Measurements from ENCODE around the gene FOXN3. TPM values are rescaled to one million over a fixed set of nuclear protein-coding genes. Genes with fewer than 3 reads are reported as not detected.

Gene FOXN3
- total RNA-seq, 4 donors from 2014 or later, result 66.1 to 130 (median 109) TPM

DNA sequence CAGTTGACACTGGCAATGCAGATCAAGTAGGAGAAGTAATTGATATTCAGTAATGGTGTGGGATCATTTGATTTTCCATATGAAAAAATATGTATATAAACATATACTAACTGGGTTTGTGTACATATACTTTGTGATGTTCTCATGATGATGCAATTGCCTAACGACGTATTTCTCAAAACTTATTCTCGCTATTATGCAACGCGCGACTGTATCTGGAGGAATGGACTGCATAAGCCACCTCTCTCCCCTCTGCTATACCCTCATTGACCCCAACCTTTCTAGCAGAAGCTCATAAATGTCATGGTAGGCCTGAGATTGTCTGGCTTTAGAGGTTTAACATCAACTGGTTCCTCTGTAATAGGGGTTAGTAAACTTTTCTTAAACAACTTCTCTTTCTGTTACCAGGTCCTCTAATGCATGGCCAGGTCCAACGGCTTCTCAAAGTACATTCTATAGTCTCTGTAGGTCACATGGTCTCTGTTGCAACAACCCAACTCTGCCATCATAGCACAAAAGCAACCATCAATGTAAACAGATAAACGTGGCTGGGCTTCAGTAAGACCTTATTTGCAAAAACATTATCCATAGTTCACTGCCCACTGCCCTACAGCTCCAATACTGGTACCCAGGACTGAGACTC is 59.3 kb downstream of the FOXN3 start:
- intact Hi-C loops (cut with DNase I; ENCODE audit: low total_unique reads) (loop anchor here (10.0 kb wide), 1 partner anchor 47 kb away; no protein-coding TSS in a partner anchor), in situ Hi-C loops (cut with MboI; ENCODE audit: low pct_ligation_motif_present in 1 of 4, low pct_unique_long_range_greater_than_20kb in 1 of 4, low sequenced_read_pairs in 3 of 4) (no loop called here)
- 81 to 87% methylated on average over 7 to 8 of the region's 8 CpGs for WGBS, 2 donors (ENCODE audit: low coverage in 1 of 2)
- DNase-seq, result no peak
- no peaks in the 10 kb centered on the region for H3K27me3 ChIP-seq
- no peaks in the 10 kb centered on the region for H3K36me3 ChIP-seq
- no peak for TF ChIP-seq POLR2AphosphoS5 (IDR thresholded peaks at IDR 0.05)
- TF ChIP-seq POLR2A (IDR thresholded peaks at IDR 0.05), result no peak
- TF ChIP-seq CTCF (IDR thresholded peaks at IDR 0.05), result no peak
- TF ChIP-seq EP300 (IDR thresholded peaks at IDR 0.05; ENCODE audit: low read depth), result no peak
- H3K27ac ChIP-seq, result no peak overlapping the region
- no peak overlapping the region for H3K4me3 ChIP-seq
- H3K4me1 ChIP-seq, result peaks cover 0 to 13% (median 1%) of the 10 kb centered on the region in 4 donors
- no peaks in the 10 kb centered on the region for H3K9me3 ChIP-seq

- Histone ChIP-seq H3K36me3 (no peaks in the 10 kb centered on the region), H3K4me1 (peaks cover 0 to 19% (median 6%) of the 10 kb centered on the region in 4 donors), H3K4me3 (no peak overlapping the region), H3K27ac (no peak overlapping the region), H3K9me3 (no peaks in the 10 kb centered on the region), H3K27me3 (no peaks in the 10 kb centered on the region)
- no peak for TF ChIP-seq EP300 (IDR thresholded peaks at IDR 0.05; ENCODE audit: low read depth)
- TF ChIP-seq CTCF (IDR thresholded peaks at IDR 0.05), result no peak
- TF ChIP-seq POLR2AphosphoS5 (IDR thresholded peaks at IDR 0.05), result no peak
- TF ChIP-seq POLR2A (IDR thresholded peaks at IDR 0.05), result no peak
- 84 to 92% methylated on average over 4 to 5 of the region's 5 CpGs for WGBS, 2 donors (ENCODE audit: low coverage in 1 of 2)
- no peak for DNase-seq
- intact Hi-C loops (cut with DNase I; ENCODE audit: low total_unique reads) (loop anchor here (10.0 kb wide), 1 partner anchor 48 kb away; no protein-coding TSS in a partner anchor), in situ Hi-C loops (cut with MboI; ENCODE audit: low pct_ligation_motif_present in 1 of 4, low pct_unique_long_range_greater_than_20kb in 1 of 4, low sequenced_read_pairs in 3 of 4) (no loop called here)
Measured at GRCh38 chr14:89356927-89357326, 60.1 kb downstream of the FOXN3 start.

DNA sequence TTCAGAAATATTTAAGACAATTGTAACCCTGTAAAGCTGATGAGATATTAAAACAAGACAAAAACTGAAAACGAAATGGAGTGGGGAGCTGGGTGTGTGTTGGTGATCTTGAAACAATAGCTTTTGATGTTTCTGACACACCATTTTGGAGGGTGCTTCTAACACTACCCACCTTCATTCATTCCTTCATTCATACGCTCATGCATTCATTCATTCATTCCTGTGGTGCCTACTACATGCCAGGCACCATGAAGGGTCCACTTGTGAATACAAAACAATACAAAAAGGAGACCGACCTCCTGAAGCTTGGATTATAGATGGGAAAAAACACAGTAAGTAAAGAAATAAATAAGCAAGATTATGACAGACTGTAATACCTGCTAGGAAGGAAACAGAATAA is 60.5 kb downstream of the FOXN3 start:
- intact Hi-C loops (cut with DNase I; ENCODE audit: low total_unique reads), result loop anchor here (10.0 kb wide), 1 partner anchor 48 kb away; no protein-coding TSS in a partner anchor
- Histone ChIP-seq H3K9me3 (no peaks in the 10 kb centered on the region), H3K4me3 (no peak overlapping the region), H3K27me3 (no peaks in the 10 kb centered on the region), H3K36me3 (no peaks in the 10 kb centered on the region), H3K27ac (no peak overlapping the region), H3K4me1 (peaks cover 0 to 24% (median 11%) of the 10 kb centered on the region in 4 donors)
- TF ChIP-seq POLR2A (IDR thresholded peaks at IDR 0.05), result no peak
- TF ChIP-seq EP300 (IDR thresholded peaks at IDR 0.05; ENCODE audit: low read depth), result no peak
- no peak for TF ChIP-seq POLR2AphosphoS5 (IDR thresholded peaks at IDR 0.05)
- TF ChIP-seq CTCF (IDR thresholded peaks at IDR 0.05), result no peak
- DNase-seq, result no peak
- in situ Hi-C loops (cut with MboI; ENCODE audit: low pct_ligation_motif_present in 1 of 4, low pct_unique_long_range_greater_than_20kb in 1 of 4, low sequenced_read_pairs in 3 of 4), result no loop called here
- 89 to 91% methylated on average over 3 of the region's 3 CpGs for WGBS, 2 donors (ENCODE audit: low coverage in 1 of 2)

DNA sequence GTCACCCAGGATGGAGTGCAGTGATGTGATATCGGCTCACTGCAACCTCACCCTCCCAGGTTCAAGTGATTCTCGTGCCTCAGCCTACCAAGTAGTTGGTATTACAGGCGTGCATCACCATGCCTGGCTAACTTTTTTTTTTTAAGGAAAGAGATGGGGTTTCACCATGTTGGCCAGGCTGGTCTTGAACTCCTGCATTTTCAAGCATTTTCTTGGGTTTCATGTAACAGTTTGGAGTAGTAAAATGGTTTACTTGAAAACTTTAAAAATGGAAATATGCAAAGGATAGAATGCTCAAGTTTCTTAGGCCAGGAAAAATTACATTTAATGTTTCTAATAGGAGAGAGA is 63.3 kb downstream of the FOXN3 start:
- no peak for DNase-seq
- intact Hi-C loops (cut with DNase I; ENCODE audit: low total_unique reads), result loop anchor here (1.0 to 10.0 kb wide), 2 partner anchors 23 to 51 kb away; no protein-coding TSS in a partner anchor
- Histone ChIP-seq H3K4me1 (peaks cover 5 to 27% (median 18%) of the 10 kb centered on the region in 4 donors), H3K27me3 (no peaks in the 10 kb centered on the region), H3K4me3 (no peak overlapping the region), H3K27ac (no peak overlapping the region), H3K36me3 (no peaks in the 10 kb centered on the region), H3K9me3 (no peaks in the 10 kb centered on the region)
- 94 to 100% methylated on average over 1 to 3 of the region's 3 CpGs for WGBS, 2 donors (ENCODE audit: low coverage in 1 of 2)
- in situ Hi-C loops (cut with MboI; ENCODE audit: low pct_ligation_motif_present in 1 of 4, low pct_unique_long_range_greater_than_20kb in 1 of 4, low sequenced_read_pairs in 3 of 4), result no loop called here
- TF ChIP-seq EP300 (IDR thresholded peaks at IDR 0.05; ENCODE audit: low read depth) (no peak), POLR2A (IDR thresholded peaks at IDR 0.05) (no peak), CTCF (IDR thresholded peaks at IDR 0.05) (no peak), POLR2AphosphoS5 (IDR thresholded peaks at IDR 0.05) (no peak)

All from transverse colon (tissue), 4 donors.